ENCODE results near the gene AP5M1.
"Not testable (repeated sequence)": the region's sequence is repeated elsewhere in the genome, so short reads cannot be mapped to it uniquely, and the experiment has no call there.

Gene AP5M1

GRCh38 chr14:57314396-57315089 is 45.8 kb downstream of the AP5M1 start:
- H3K27me3 ChIP-seq (ENCODE audit: control insufficient read depth in 5 of 5, insufficient read depth in 4 of 5, low read length in 5 of 5) = peaks cover 0 to 4% (median 0%) of the 10 kb centered on the region in 5 donors
- H3K36me3 ChIP-seq (ENCODE audit: control insufficient read depth in 5 of 5, insufficient read depth in 5 of 5, low read length in 5 of 5) = no peaks in the 10 kb centered on the region
- H3K9ac ChIP-seq (ENCODE audit: low read length in 5 of 5) = no peak overlapping the region
- no peaks in the 10 kb centered on the region for H3K4me1 ChIP-seq (ENCODE audit: control insufficient read depth in 5 of 5, insufficient read depth in 5 of 5, low read length in 5 of 5)
- H3K4me3 ChIP-seq (ENCODE audit: low read depth in 1 of 5, low read length in 5 of 5) = no peak overlapping the region
- no peaks in the 10 kb centered on the region for H3K9me3 ChIP-seq (ENCODE audit: control insufficient read depth in 5 of 5, low read length in 5 of 5)
- no peak overlapping the region for H3K27ac ChIP-seq (ENCODE audit: low read depth, low read length)

DNA sequence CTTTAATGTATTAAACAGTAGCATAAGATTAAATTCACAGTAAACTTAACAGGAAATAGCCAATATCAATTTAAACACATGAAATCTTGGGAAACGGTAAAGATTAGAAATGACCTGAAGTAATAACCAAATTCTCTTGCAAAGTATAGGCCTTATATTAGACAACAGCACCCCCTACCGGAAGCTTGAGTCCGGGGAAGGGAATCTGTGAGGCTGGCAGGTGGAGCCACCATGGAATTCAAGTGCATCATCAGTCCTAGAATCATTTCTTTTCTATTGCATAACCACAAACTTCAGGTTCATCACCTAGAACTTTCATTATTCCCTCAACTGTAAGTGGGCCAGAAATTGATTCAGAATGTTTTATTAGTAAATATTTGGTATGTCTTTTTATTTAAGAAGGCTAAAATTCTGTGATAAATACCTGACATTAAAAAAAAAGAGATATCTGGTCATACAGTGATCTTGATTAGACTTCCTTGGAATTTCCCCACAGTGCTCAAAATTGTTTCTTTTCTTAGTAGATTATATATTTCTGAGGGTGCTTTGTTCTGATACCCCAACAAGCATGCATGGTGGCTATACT is 48.6 kb downstream of the AP5M1 start:
- H3K4me3 ChIP-seq (ENCODE audit: low read depth in 1 of 5, low read length in 5 of 5) = no peak overlapping the region
- H3K4me1 ChIP-seq (ENCODE audit: control insufficient read depth in 5 of 5, insufficient read depth in 5 of 5, low read length in 5 of 5) = no peaks in the 10 kb centered on the region
- H3K36me3 ChIP-seq (ENCODE audit: control insufficient read depth in 5 of 5, insufficient read depth in 5 of 5, low read length in 5 of 5) = no peaks in the 10 kb centered on the region
- no peak overlapping the region for H3K27ac ChIP-seq (ENCODE audit: low read depth, low read length)
- H3K27me3 ChIP-seq (ENCODE audit: control insufficient read depth in 5 of 5, insufficient read depth in 4 of 5, low read length in 5 of 5) = peaks cover 0 to 3% (median 0%) of the 10 kb centered on the region in 5 donors
- H3K9me3 ChIP-seq (ENCODE audit: control insufficient read depth in 5 of 5, low read length in 5 of 5) = no peaks in the 10 kb centered on the region
- H3K9ac ChIP-seq (ENCODE audit: low read length in 5 of 5) = no peak overlapping the region

DNA sequence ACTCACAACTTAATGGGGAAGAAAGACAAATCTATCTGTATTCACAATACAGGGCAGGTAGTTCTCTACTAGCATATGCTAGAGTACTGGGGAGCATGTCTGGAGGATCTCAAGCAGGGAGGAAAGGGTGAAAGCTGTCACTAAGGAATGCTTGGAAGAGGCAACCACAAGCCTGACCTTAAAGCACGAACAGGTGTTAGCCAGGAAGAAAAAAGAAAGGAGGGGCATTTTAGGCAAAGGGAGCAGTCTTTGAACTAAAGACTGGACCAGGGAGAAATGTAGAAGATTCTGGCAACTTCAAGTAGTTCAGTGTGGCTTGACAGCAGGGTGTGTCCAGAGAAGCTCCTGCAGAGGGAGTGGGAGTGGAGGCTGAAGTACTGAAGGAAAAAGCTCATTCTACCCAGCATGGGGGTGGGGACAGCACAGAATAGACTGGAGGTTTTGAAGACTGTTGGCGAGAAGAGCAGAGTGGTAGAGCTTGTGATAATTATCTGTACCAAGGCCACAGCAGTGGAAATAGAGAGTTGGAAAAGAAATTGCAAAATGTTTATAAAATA is 50.9 kb downstream of the AP5M1 start:
- Histone ChIP-seq H3K9me3 (ENCODE audit: control insufficient read depth in 5 of 5, low read length in 5 of 5) (no peaks in the 10 kb centered on the region), H3K4me1 (ENCODE audit: control insufficient read depth in 5 of 5, insufficient read depth in 5 of 5, low read length in 5 of 5) (no peaks in the 10 kb centered on the region), H3K27ac (ENCODE audit: low read depth, low read length) (no peak overlapping the region), H3K36me3 (ENCODE audit: control insufficient read depth in 5 of 5, insufficient read depth in 5 of 5, low read length in 5 of 5) (no peaks in the 10 kb centered on the region), H3K9ac (ENCODE audit: low read length in 5 of 5) (no peak overlapping the region), H3K4me3 (ENCODE audit: low read depth in 1 of 5, low read length in 5 of 5) (no peak overlapping the region), H3K27me3 (ENCODE audit: control insufficient read depth in 5 of 5, insufficient read depth in 4 of 5, low read length in 5 of 5) (peaks cover 0 to 3% (median 0%) of the 10 kb centered on the region in 5 donors)

GRCh38 chr14:57323721-57324120 is 55.0 kb downstream of the AP5M1 start:
- Histone ChIP-seq H3K27ac (ENCODE audit: low read depth, low read length) (no peak overlapping the region), H3K4me1 (ENCODE audit: control insufficient read depth in 5 of 5, insufficient read depth in 5 of 5, low read length in 5 of 5) (no peaks in the 10 kb centered on the region), H3K27me3 (ENCODE audit: control insufficient read depth in 5 of 5, insufficient read depth in 4 of 5, low read length in 5 of 5) (peaks cover 0 to 3% (median 0%) of the 10 kb centered on the region in 5 donors), H3K36me3 (ENCODE audit: control insufficient read depth in 5 of 5, insufficient read depth in 5 of 5, low read length in 5 of 5) (no peaks in the 10 kb centered on the region), H3K9me3 (ENCODE audit: control insufficient read depth in 5 of 5, low read length in 5 of 5) (no peaks in the 10 kb centered on the region), H3K9ac (ENCODE audit: low read length in 5 of 5) (no peak overlapping the region), H3K4me3 (ENCODE audit: low read depth in 1 of 5, low read length in 5 of 5) (no peak overlapping the region)

GRCh38 chr14:57326253-57326652 is 57.5 kb downstream of the AP5M1 start:
- Histone ChIP-seq H3K27me3 (ENCODE audit: control insufficient read depth in 5 of 5, insufficient read depth in 4 of 5, low read length in 5 of 5) (no peaks in the 10 kb centered on the region), H3K9me3 (ENCODE audit: control insufficient read depth in 5 of 5, low read length in 5 of 5) (peaks cover 0 to 5% (median 0%) of the 10 kb centered on the region in 5 donors), H3K4me3 (ENCODE audit: low read depth in 1 of 5, low read length in 5 of 5) (no peak overlapping the region), H3K27ac (ENCODE audit: low read depth, low read length) (no peak overlapping the region), H3K4me1 (ENCODE audit: control insufficient read depth in 5 of 5, insufficient read depth in 5 of 5, low read length in 5 of 5) (no peaks in the 10 kb centered on the region), H3K9ac (ENCODE audit: low read length in 5 of 5) (no peak overlapping the region), H3K36me3 (ENCODE audit: control insufficient read depth in 5 of 5, insufficient read depth in 5 of 5, low read length in 5 of 5) (no peaks in the 10 kb centered on the region)

DNA sequence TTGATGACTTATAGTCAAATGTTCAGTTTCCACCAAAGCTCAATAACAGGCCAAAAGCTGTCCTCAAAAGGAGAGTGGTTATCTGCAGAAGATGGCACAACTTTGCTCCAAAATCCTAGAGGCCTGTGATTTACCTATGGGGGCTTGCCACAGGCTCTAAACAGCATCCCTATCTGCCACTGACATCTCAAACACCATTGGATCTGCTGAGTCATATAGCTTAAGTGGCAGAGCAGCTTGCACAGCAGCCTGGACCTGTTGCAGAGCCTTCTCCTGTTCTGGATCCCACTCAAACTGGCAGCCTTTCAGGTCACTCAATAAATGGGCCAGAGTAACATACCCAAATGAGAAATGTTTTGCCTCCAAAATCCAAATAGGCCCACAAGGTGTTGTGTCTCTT is 61.1 kb downstream of the AP5M1 start:
- Histone ChIP-seq H3K27me3 (ENCODE audit: control insufficient read depth in 5 of 5, insufficient read depth in 4 of 5, low read length in 5 of 5) (no peaks in the 10 kb centered on the region), H3K4me3 (ENCODE audit: low read depth in 1 of 5, low read length in 5 of 5) (no peak overlapping the region), H3K4me1 (ENCODE audit: control insufficient read depth in 5 of 5, insufficient read depth in 5 of 5, low read length in 5 of 5) (no peaks in the 10 kb centered on the region), H3K27ac (ENCODE audit: low read depth, low read length) (no peak overlapping the region), H3K36me3 (ENCODE audit: control insufficient read depth in 5 of 5, insufficient read depth in 5 of 5, low read length in 5 of 5) (no peaks in the 10 kb centered on the region), H3K9ac (ENCODE audit: low read length in 5 of 5) (no peak overlapping the region), H3K9me3 (ENCODE audit: control insufficient read depth in 5 of 5, low read length in 5 of 5) (peaks cover 0 to 8% (median 5%) of the 10 kb centered on the region in 5 donors)

DNA sequence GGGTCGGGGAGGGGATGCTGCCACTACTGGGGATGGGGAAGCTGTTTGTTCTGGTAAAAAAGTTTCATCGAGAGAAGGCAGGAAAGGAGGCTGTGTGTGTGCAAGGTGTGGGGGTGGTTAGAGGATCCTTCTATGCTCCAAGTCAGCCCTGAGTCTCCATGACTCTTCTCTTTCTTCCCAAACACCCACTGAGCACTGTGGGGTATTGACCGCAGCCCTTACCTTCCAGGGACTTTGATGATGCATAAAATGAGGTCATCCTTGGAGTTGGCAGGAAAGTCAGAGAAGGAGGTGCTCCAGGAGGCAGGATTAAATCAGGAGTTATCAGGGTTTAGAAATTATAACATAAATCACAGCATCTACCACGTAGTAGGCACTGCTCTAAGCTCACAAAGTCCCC is 63.7 kb downstream of the AP5M1 start:
- H3K27me3 ChIP-seq (ENCODE audit: control insufficient read depth in 5 of 5, insufficient read depth in 4 of 5, low read length in 5 of 5); H3K4me1 ChIP-seq (ENCODE audit: control insufficient read depth in 5 of 5, insufficient read depth in 5 of 5, low read length in 5 of 5); H3K36me3 ChIP-seq (ENCODE audit: control insufficient read depth in 5 of 5, insufficient read depth in 5 of 5, low read length in 5 of 5); H3K9ac ChIP-seq (ENCODE audit: low read length in 5 of 5); H3K27ac ChIP-seq (ENCODE audit: low read depth, low read length); H3K4me3 ChIP-seq (ENCODE audit: low read depth in 1 of 5, low read length in 5 of 5): not testable (repeated sequence)
- peaks cover 3 to 16% (median 8%) of the 10 kb centered on the region in 5 donors for H3K9me3 ChIP-seq (ENCODE audit: control insufficient read depth in 5 of 5, low read length in 5 of 5)

DNA sequence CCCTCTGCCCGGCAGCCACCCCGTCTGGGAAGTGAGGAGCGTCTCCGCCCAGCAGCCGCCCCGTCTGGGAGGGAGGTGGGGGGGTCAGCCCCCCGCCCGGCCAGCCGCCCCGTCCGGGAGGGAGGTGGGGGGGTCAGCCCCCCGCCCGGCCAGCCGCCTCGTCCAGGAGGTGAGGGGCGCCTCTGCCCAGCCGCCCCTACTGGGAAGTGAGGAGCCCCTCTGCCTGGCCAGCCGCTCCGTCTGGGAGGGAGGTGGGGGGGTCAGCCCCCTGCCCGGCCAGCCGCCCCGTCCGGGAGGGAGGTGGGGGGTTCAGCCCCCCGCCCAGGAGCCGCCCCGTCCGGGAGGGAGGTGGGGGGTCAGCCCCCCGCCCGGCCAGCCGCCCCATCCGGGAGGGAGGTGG is 65.0 kb downstream of the AP5M1 start:
- not testable (repeated sequence) for H3K9ac ChIP-seq (ENCODE audit: low read length in 5 of 5)

GRCh38 chr14:57343545-57344297 is 75.0 kb downstream of the AP5M1 start:
- not testable (repeated sequence) for H3K36me3 ChIP-seq (ENCODE audit: control insufficient read depth in 5 of 5, insufficient read depth in 5 of 5, low read length in 5 of 5); H3K9ac ChIP-seq (ENCODE audit: low read length in 5 of 5)

More for the DNA sequence above, 65.0 kb downstream of the AP5M1 start:
- not testable (repeated sequence) for H3K36me3 ChIP-seq (ENCODE audit: control insufficient read depth in 5 of 5, insufficient read depth in 5 of 5, low read length in 5 of 5); H3K4me3 ChIP-seq (ENCODE audit: low read depth in 1 of 5, low read length in 5 of 5); H3K27me3 ChIP-seq (ENCODE audit: control insufficient read depth in 5 of 5, insufficient read depth in 4 of 5, low read length in 5 of 5); H3K4me1 ChIP-seq (ENCODE audit: control insufficient read depth in 5 of 5, insufficient read depth in 5 of 5, low read length in 5 of 5); H3K27ac ChIP-seq (ENCODE audit: low read depth, low read length)
- peaks cover 3 to 16% (median 8%) of the 10 kb centered on the region in 5 donors for H3K9me3 ChIP-seq (ENCODE audit: control insufficient read depth in 5 of 5, low read length in 5 of 5)

DNA sequence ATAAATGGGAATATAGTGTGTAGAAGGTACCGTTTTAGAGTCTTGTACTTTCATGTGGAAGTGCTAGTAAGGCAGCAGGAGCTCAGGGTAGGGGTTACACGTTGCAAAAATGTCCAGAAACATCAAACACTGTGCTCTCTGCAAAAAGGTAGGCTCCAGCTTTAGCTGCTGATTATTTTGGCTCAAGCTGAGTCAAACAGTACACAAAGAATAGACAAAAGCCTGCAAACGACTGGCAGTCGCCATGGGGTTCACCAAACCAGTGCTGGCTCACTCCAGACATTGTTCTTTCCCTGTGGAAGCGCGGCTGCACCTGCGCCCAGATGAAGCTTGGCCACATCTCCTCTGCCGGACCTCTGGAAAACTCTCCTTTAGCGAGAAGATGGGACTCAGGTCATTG is 76.3 kb downstream of the AP5M1 start:
- H3K27ac ChIP-seq (ENCODE audit: low read depth, low read length) = no peak overlapping the region
- peaks cover 0 to 2% (median 0%) of the 10 kb centered on the region in 5 donors for H3K9me3 ChIP-seq (ENCODE audit: control insufficient read depth in 5 of 5, low read length in 5 of 5)
- no peaks in the 10 kb centered on the region for H3K36me3 ChIP-seq (ENCODE audit: control insufficient read depth in 5 of 5, insufficient read depth in 5 of 5, low read length in 5 of 5)
- peaks cover 0 to 3% (median 0%) of the 10 kb centered on the region in 5 donors for H3K27me3 ChIP-seq (ENCODE audit: control insufficient read depth in 5 of 5, insufficient read depth in 4 of 5, low read length in 5 of 5)
- H3K4me3 ChIP-seq (ENCODE audit: low read depth in 1 of 5, low read length in 5 of 5) = no peak overlapping the region
- no peak overlapping the region for H3K9ac ChIP-seq (ENCODE audit: low read length in 5 of 5)
- no peaks in the 10 kb centered on the region for H3K4me1 ChIP-seq (ENCODE audit: control insufficient read depth in 5 of 5, insufficient read depth in 5 of 5, low read length in 5 of 5)

More at GRCh38 chr14:57343545-57344297, 75.0 kb downstream of the AP5M1 start:
- not testable (repeated sequence) for H3K27me3 ChIP-seq (ENCODE audit: control insufficient read depth in 5 of 5, insufficient read depth in 4 of 5, low read length in 5 of 5); H3K4me1 ChIP-seq (ENCODE audit: control insufficient read depth in 5 of 5, insufficient read depth in 5 of 5, low read length in 5 of 5); H3K9me3 ChIP-seq (ENCODE audit: control insufficient read depth in 5 of 5, low read length in 5 of 5); H3K27ac ChIP-seq (ENCODE audit: low read depth, low read length); H3K4me3 ChIP-seq (ENCODE audit: low read depth in 1 of 5, low read length in 5 of 5)

Measured in subcutaneous abdominal adipose tissue (tissue), 5 donors.